Skin epidermis (tissue), 12 donors: ENCODE measurements around the gene DNAH10.

Source experiments
- H3K27ac ChIP-seq, 21 experiments: fragments of 200-600 bp; sonication (generic) in 11 of 21; one replicate each; pipeline ENCODE4 v1.5.0; 2020; ENCODE audit warnings: mild to moderate bottlenecking in 3 of 21, inconsistent platforms in 2 of 21, moderate library complexity in 2 of 21
- H3K4me3 ChIP-seq, 7 experiments: fragments of 200-600 bp; sonication (generic) in 2 of 7; one replicate each; pipeline ENCODE4 v1.5.0; 2020; ENCODE audit warnings: inconsistent platforms in 2 of 7, mild to moderate bottlenecking in 2 of 7, moderate library complexity in 1 of 7

DNAH10 gene

GRCh38 chr12:123761841-123762714 lies at the start of gene DNAH10:
Gene DNAH10 (plus strand): TSS chr12:123762301. CDS start chr12:123762337, 36 bp downstream.
- H3K4me3 ChIP-seq: peak within 1 kb of the TSS; percentile 25 to 54 (median 41)

GRCh38 chr12:123712780-123713319 lies 49.3 kb upstream of the DNAH10 start:
- Histone ChIP-seq H3K4me3 (peak overlapping the region; percentile 56 to 100 (median 98)), H3K27ac (peak overlapping the region in 20 of 21 experiments; percentile 62 to 92 (median 86))

More at GRCh38 chr12:123761841-123762714, at the start of gene DNAH10:
- H3K27ac ChIP-seq: no peak within 1 kb of the TSS

GRCh38 chr12:123713398-123713797 lies 48.7 kb upstream of the DNAH10 start:
- Histone ChIP-seq H3K4me3 (peak overlapping the region; percentile 56 to 100 (median 98)), H3K27ac (peak overlapping the region in 14 of 21 experiments; percentile 7 to 92 (median 86))

- H3K4me3 ChIP-seq: peak overlapping the region in 4 of 7 experiments; percentile 56 to 100 (median 99)
- H3K27ac ChIP-seq: peak overlapping the region in 9 of 21 experiments; percentile 7 to 92 (median 77)
These were observed 48.1 kb upstream of the DNAH10 start for GRCh38 chr12:123713823-123714585.

GRCh38 chr12:123715195-123715594 lies 46.9 kb upstream of the DNAH10 start:
- H3K4me3 ChIP-seq: no peak overlapping the region
- H3K27ac ChIP-seq: peak overlapping the region in 1 of 21 experiments; percentile 3

- no peak overlapping the region for H3K27ac ChIP-seq
- H3K4me3 ChIP-seq: no peak overlapping the region
These were observed 44.8 kb upstream of the DNAH10 start for GRCh38 chr12:123717350-123717749.

- H3K27ac ChIP-seq: no peak overlapping the region
These were observed 41.8 kb upstream of the DNAH10 start for GRCh38 chr12:123720141-123720814.

GRCh38 chr12:123721245-123721644 lies 40.9 kb upstream of the DNAH10 start:
- no peak overlapping the region for H3K4me3 ChIP-seq
- no peak overlapping the region for H3K27ac ChIP-seq

More at GRCh38 chr12:123720141-123720814, 41.8 kb upstream of the DNAH10 start:
- H3K4me3 ChIP-seq: no peak overlapping the region

GRCh38 chr12:123723011-123723410 lies 39.1 kb upstream of the DNAH10 start:
- peak overlapping the region in 1 of 21 experiments; percentile 9 for H3K27ac ChIP-seq
- no peak overlapping the region for H3K4me3 ChIP-seq

- Histone ChIP-seq H3K4me3 (no peak overlapping the region), H3K27ac (no peak overlapping the region)
These were observed 38.3 kb upstream of the DNAH10 start for GRCh38 chr12:123723765-123724164.

GRCh38 chr12:123726244-123726643 lies 35.9 kb upstream of the DNAH10 start:
- H3K4me3 ChIP-seq: no peak overlapping the region
- no peak overlapping the region for H3K27ac ChIP-seq

GRCh38 chr12:123726962-123727361 lies 35.1 kb upstream of the DNAH10 start:
- Histone ChIP-seq H3K4me3 (no peak overlapping the region), H3K27ac (no peak overlapping the region)

GRCh38 chr12:123727878-123728277 lies 34.2 kb upstream of the DNAH10 start:
- Histone ChIP-seq H3K4me3 (no peak overlapping the region), H3K27ac (no peak overlapping the region)

- Histone ChIP-seq H3K27ac (no peak overlapping the region), H3K4me3 (no peak overlapping the region)
These were observed 30.5 kb upstream of the DNAH10 start for GRCh38 chr12:123731596-123731995.

GRCh38 chr12:123732251-123732650 lies 29.9 kb upstream of the DNAH10 start:
- H3K27ac ChIP-seq: no peak overlapping the region
- H3K4me3 ChIP-seq: no peak overlapping the region

- no peak overlapping the region for H3K27ac ChIP-seq
- H3K4me3 ChIP-seq: no peak overlapping the region
These were observed 28.9 kb upstream of the DNAH10 start for GRCh38 chr12:123733229-123733628.

- Histone ChIP-seq H3K4me3 (no peak overlapping the region), H3K27ac (no peak overlapping the region)
These were observed 27.8 kb upstream of the DNAH10 start for GRCh38 chr12:123734268-123734667.

- Histone ChIP-seq H3K27ac (peak overlapping the region in 3 of 21 experiments; percentile 23 to 48 (median 23)), H3K4me3 (no peak overlapping the region)
These were observed 20.0 kb upstream of the DNAH10 start for GRCh38 chr12:123741937-123742572.

GRCh38 chr12:123743002-123743401 lies 19.1 kb upstream of the DNAH10 start:
- H3K4me3 ChIP-seq: no peak overlapping the region
- H3K27ac ChIP-seq: peak overlapping the region in 1 of 21 experiments; percentile 23
